GM11168 (cell line): ENCODE data around the gene TMEM247.
"Not testable (repeated sequence)": the region's sequence is repeated elsewhere in the genome, so short reads cannot be mapped to it uniquely, and the experiment has no call there.

Experiments
- in situ Hi-C: fragments of 300-500 bp; cut with MboI; formaldehyde crosslinking; loops from one replicate; pipeline ENCODE4 v1.12.0; 2022; ENCODE audit warnings: low sequenced_read_pairs; ENCODE audit not compliant: unreplicated experiment

Gene TMEM247

GRCh38 chr2:46508312-46508711 lies 28.9 kb downstream of the TMEM247 start:
- in situ Hi-C loops, result no loop called here

DNA sequence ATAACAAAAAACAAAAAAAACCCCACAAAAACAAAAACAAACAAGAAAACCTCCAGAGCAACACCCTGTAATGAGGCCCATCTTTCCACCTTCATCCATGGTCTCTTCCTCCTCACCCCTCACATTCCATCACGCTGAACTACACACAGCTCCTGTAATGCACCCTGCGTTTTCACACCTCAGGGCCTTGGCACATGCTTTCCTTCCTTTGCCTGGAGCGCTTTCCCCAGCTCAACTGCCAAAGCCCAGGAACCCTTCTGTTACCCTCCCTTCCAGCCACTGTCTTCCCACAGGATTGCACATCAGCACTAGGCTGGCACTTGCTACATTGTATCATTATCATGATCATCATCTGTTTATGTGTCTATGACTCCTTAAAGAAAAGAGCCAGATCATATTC lies 29.4 kb downstream of the TMEM247 start:
- in situ Hi-C loops, result no loop called here

DNA sequence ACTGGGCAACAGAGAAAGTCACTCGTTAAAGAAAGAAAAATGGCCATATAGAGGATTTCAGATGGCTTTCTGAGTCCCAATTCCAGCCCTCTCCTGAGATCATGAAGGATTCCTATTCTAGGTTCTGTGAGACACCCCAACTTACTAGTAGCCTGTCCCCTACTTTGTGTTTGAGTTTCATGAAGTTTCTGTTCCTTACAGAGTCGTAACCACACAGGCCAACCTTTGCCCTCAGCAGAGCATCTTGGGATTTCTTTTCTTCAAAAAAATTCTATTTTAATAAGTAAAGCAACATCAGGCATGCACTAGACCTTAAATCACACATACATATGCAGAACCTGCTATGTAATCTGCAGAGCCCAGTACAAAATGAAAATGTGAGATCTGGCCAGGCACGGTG lies 30.4 kb downstream of the TMEM247 start:
- in situ Hi-C loops, result no loop called here

GRCh38 chr2:46510598-46511177 lies 31.3 kb downstream of the TMEM247 start:
- in situ Hi-C loops, result no loop called here

DNA sequence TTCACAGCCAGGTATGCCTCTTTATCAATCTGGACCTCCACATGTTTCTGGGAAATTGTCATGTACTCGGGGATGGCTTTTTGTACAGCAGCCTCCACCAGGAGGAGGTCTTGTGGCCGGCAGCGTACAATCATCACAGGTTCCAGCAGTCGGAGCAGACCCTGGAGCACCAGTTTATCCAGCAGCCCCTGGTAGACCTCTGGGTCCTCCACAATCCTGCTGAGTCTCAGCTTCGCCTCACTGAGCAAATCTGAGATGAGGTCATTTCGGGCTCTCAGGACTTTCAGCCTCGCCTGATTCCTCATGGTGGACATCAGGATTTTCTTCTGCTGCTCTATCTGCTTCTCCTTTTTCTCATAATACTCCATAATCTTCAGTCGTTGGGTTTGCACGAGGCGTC lies 32.8 kb downstream of the TMEM247 start:
- in situ Hi-C loops, result no loop called here

GRCh38 chr2:46514738-46515137 lies 35.4 kb downstream of the TMEM247 start:
- in situ Hi-C loops, result no loop called here

- in situ Hi-C loops, result no loop called here
Observed at GRCh38 chr2:46517485-46517884, 38.1 kb downstream of the TMEM247 start.

GRCh38 chr2:46518861-46519260 lies 39.5 kb downstream of the TMEM247 start:
- in situ Hi-C loops, result no loop called here

DNA sequence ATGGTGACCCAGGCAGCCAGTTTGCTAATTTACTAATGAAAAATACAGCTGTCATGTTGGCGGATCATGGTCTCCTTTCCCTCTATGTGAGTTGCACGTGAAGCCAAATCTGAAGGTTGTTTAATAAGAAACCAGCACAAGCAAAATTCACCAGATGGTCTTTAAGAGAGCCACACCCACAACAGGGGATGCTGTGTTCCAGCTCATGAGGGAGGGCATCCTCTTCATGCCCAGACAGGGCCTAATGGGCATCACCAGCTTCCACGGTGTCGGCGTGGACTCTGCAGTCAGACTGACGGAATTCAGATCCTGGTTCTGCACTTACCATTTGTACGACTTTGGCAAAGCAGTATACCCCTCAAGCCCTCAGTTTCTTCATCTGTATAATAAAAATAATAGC lies 39.9 kb downstream of the TMEM247 start:
- in situ Hi-C loops, result no loop called here

- in situ Hi-C loops, result no loop called here
Observed at GRCh38 chr2:46520130-46520711, 40.9 kb downstream of the TMEM247 start.

DNA sequence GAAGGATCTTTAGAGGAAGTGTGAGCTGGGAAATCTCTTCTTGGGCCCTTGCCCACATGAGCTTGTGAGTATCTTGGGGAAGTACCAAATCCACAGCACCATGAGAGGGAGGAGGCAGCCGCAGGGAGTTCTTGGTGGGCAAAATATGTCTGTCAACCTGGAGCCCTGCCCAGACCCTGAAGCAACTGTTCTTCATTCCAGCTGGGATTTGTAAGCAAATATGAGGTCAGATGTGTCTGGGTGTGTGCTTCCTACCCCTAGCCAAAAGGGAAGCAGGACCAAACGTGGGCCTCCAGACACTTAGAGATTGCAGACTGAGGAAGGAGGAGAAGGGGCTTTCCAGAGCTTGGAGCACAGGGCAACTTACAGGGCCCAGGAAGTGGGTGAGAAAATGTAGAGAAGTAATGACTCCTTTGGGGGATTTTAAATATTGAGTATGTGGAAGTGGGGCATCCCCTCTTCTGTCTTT lies 41.9 kb downstream of the TMEM247 start:
- in situ Hi-C loops, result no loop called here

- in situ Hi-C loops, result not testable (repeated sequence)
Observed at GRCh38 chr2:46522385-46522784, 43.0 kb downstream of the TMEM247 start.

DNA sequence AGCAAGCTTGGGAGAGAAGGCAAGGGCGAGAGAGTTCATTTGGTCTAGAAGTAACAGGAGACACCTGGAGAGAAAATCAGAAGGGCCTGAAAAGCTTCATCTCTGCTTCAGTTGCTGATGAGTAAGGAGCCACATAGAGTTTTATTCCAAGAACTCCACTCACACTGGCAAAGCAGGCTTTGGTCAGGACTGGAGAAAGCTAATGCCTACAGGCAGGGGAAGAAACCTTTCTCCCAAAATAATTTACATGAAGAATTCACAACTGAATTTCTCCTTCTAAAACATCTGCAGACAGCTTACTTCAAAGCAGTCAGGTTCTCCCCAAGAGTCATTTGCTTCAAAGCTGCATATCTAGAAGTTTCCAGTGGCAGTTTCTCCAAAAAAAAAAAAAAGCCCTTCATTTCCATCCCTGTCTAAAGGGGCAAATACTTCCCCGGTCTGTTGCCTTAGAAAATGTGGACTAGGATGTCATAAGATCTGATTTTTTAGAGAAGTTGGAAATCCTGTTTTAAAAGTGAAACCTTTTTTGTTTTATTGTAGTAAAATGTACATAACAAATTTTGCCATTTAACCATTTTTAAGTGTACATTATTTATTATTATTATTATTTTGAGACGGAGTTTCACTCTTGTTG lies 46.3 kb downstream of the TMEM247 start:
- in situ Hi-C loops, result no loop called here

DNA sequence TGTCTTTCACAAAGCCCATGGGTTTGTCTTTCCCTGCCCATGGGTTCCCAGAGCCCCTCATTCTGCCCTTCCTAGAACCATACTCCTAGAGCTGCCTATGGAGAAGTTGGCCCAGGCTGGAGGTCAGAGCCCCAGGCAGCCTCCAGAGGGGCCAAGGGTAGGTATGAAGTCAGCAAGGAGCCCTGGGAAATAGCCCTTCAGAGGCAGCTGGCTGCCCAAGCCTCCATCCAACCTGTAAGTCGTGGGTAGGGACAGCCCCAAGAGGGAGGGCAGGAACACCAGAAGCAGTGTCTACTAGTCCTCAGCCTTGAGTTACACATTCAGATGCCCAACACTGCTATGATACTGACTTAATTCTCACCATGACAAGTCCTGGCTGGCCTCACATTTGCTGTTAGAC lies 49.5 kb downstream of the TMEM247 start:
- in situ Hi-C loops, result no loop called here

DNA sequence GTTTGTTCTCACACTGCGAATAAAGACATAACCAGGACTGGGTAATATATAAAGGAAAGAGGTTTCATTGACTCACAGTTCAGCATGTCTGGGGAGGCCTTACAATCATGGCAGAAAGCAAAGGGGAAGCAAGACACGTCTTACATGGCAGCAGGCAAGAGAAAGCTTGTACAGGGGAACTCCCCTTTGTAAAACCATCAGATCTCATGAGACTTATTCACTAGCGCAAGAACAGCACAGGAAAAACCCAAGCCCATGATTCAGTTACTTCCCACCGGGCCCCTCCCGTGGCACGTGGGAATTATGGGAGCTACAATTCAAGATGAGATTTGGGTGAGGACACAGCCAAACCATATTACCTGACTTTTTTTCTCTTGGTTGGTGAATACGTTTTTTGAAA lies 51.3 kb downstream of the TMEM247 start:
- in situ Hi-C loops, result no loop called here

DNA sequence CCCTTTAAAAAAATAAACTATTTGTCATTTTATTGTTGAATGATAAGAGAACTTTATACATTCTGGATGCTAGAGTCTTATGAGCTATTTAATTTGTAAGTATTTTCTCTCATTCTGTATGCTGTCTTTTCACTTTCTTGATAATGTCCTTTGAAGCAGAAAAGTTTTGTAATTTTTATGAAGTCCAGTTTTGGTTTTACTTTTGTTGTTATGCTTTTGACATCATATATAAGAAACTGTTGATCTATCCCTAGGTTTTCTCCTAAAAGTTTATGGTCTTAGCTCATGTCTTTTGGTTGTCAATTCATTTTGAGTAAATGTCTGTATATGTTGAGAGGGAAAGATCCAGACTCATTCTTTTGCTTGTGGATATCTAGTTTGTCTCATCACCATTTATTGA lies 52.5 kb downstream of the TMEM247 start:
- in situ Hi-C loops, result no loop called here
